Lung (tissue), 16 donors: ENCODE data around the gene OR6N2. TPM values are rescaled to one million over a fixed set of nuclear protein-coding genes. Genes with fewer than 3 reads are reported as not detected.

Source experiments
- ATAC-seq: fragments of 200-7000 bp; cut with Tn5 transposase; one replicate; pipeline ENCODE4 v1.9.1; 2020; ENCODE audit warnings: moderate number of reproducible peaks; ENCODE audit not compliant: insufficient read depth, low FRiP score
- DNase-seq, 3 donors: peaks; one replicate each; pipeline ENCODE4 v3.0.0-alpha.2; 2013 to 2017
- H3K27ac ChIP-seq, 2 donors: one replicate each; pipeline ENCODE4 v1.5.1; 2013; ENCODE audit warnings: mild to moderate bottlenecking in 2 of 2, moderate library complexity in 2 of 2, control low read depth in 1 of 2, inconsistent platforms in 1 of 2, low read depth in 1 of 2, low read length in 1 of 2
- H3K27me3 ChIP-seq, 3 donors: one replicate each; pipeline ENCODE4 v1.5.1; 2013; ENCODE audit warnings: low read length in 2 of 3; ENCODE audit not compliant: control insufficient read depth in 3 of 3, insufficient read depth in 3 of 3
- H3K36me3 ChIP-seq, 4 donors: one replicate each; pipeline ENCODE4 v1.5.1; 2013; ENCODE audit warnings: low read length in 4 of 4, mild to moderate bottlenecking in 1 of 4, moderate library complexity in 1 of 4; ENCODE audit not compliant: control insufficient read depth in 4 of 4, insufficient read depth in 4 of 4
- H3K4me1 ChIP-seq, 5 donors: one replicate each; pipeline ENCODE4 v1.5.1; 2013; ENCODE audit warnings: low read length in 5 of 5, mild to moderate bottlenecking in 2 of 5, moderate library complexity in 1 of 5; ENCODE audit not compliant: control insufficient read depth in 5 of 5, insufficient read depth in 5 of 5
- H3K4me3 ChIP-seq: one replicate; pipeline ENCODE4 v1.5.1; 2013; ENCODE audit warnings: mild to moderate bottlenecking, control low read depth, moderate library complexity
- H3K9ac ChIP-seq, 2 donors: one replicate each; pipeline ENCODE4 v1.5.1; 2013; ENCODE audit warnings: low read length in 2 of 2, control low read depth in 1 of 2; ENCODE audit not compliant: insufficient read depth in 1 of 2
- H3K9me3 ChIP-seq, 4 donors: one replicate each; pipeline ENCODE4 v1.5.1; 2013; ENCODE audit warnings: low read length in 3 of 4, mild to moderate bottlenecking in 1 of 4, moderate library complexity in 1 of 4; ENCODE audit not compliant: control insufficient read depth in 4 of 4, insufficient read depth in 3 of 4
- CTCF ChIP-seq: IDR thresholded peaks from 2 replicates; pipeline ENCODE4 v1.5.1; 2012; ENCODE audit warnings: mild to moderate bottlenecking; ENCODE audit errors: control extremely low read depth, extremely low read depth
- WGBS, 2 donors: extraction: QIAGEN DNeasy Blood & Tissue Kit; methylation state at CpG; one replicate each; pipeline ENCODE4 v1.1.7; 2013; 5-methylcytosine and 5-hydroxymethylcytosine counted together
- long read RNA-seq, 5 donors: transcript quantifications; one replicate each; lab custom pipeline, GENCODE V29; 2026
- polyA plus RNA-seq, 2 donors: library from polyadenylated mRNA; stranded (reverse); fragments of 200-250 nt; gene quantifications; one replicate each; pipeline ENCODE4 v1.2.1, GENCODE V29; 2013
- total RNA-seq, 2 donors: library from RNA; depleted of rRNA in 1 of 2; stranded (reverse); fragments of >200 nt in 1 of 2; gene quantifications; one replicate each; pipeline ENCODE4 v1.2.1, GENCODE V29; 2014 to 2021
- donor health status: control.
- donor health status: control.
- donor health status: Bipolar disorder and iron deficiency.
- donor health status: healthy.
- donor health status: DM: yes; HTN: yes; CAD: no.

OR6N2 gene
- total RNA-seq (not detected), polyA plus RNA-seq (not detected)
- long read RNA-seq, donor 1 = 0 reads
- long read RNA-seq, donor 2 = 0 reads
- long read RNA-seq, donor 3 = 0 reads
- long read RNA-seq, donor 4 = 0 reads
- long read RNA-seq, donor 5 = 0 reads

GRCh38 chr1:158781104-158781503 lies at the start of gene OR6N2:
Gene OR6N2 (minus strand): TSS chr1:158781204. CDS start chr1:158777635, 3,569 bp downstream.
- H3K27me3 ChIP-seq = no peaks in the 10 kb centered on the region
- H3K27ac ChIP-seq = no peak within 1 kb of the TSS
- no peaks in the 10 kb centered on the region for H3K9me3 ChIP-seq
- ATAC-seq = no peak
- DNase-seq = no peak
- no peak within 1 kb of the TSS for H3K4me3 ChIP-seq
- H3K4me1 ChIP-seq = no peaks in the 10 kb centered on the region
- H3K36me3 ChIP-seq = no peaks in the 10 kb centered on the region
- no peak within 1 kb of the TSS for H3K9ac ChIP-seq
- no peak for TF ChIP-seq CTCF

- WGBS, 2 donors = 50 to 60% methylated on average over 2 of the region's 2 CpGs
- ATAC-seq (no peak), DNase-seq (no peak)
- Histone ChIP-seq H3K9me3 (peaks cover 0 to 8% (median 0%) of the 10 kb centered on the region in 4 donors), H3K27me3 (no peaks in the 10 kb centered on the region), H3K4me1 (no peaks in the 10 kb centered on the region), H3K27ac (no peak overlapping the region), H3K9ac (no peak overlapping the region), H3K36me3 (no peaks in the 10 kb centered on the region), H3K4me3 (no peak overlapping the region)
- no peak for TF ChIP-seq CTCF
Observed at GRCh38 chr1:158830074-158830677, 49.2 kb upstream of the OR6N2 start.

GRCh38 chr1:158821723-158822122 lies 40.7 kb upstream of the OR6N2 start:
- TF ChIP-seq CTCF = no peak
- 85 to 88% methylated on average over 1 of the region's 1 CpG for WGBS, 2 donors
- no peak overlapping the region for H3K4me3 ChIP-seq

More at GRCh38 chr1:158821723-158822122, 40.7 kb upstream of the OR6N2 start:
- Histone ChIP-seq H3K36me3 (no peaks in the 10 kb centered on the region), H3K4me1 (no peaks in the 10 kb centered on the region), H3K9me3 (no peaks in the 10 kb centered on the region), H3K9ac (no peak overlapping the region), H3K27me3 (no peaks in the 10 kb centered on the region), H3K27ac (no peak overlapping the region)
- DNase-seq (no peak), ATAC-seq (no peak)
